ENCODE results near the gene IRAK4. TPM values are rescaled to one million over a fixed set of nuclear protein-coding genes. Genes with fewer than 3 reads are reported as not detected.

Gene IRAK4
- total RNA-seq, 2 experiments from 2014 or later: 17.3 to 28.9 TPM

DNA sequence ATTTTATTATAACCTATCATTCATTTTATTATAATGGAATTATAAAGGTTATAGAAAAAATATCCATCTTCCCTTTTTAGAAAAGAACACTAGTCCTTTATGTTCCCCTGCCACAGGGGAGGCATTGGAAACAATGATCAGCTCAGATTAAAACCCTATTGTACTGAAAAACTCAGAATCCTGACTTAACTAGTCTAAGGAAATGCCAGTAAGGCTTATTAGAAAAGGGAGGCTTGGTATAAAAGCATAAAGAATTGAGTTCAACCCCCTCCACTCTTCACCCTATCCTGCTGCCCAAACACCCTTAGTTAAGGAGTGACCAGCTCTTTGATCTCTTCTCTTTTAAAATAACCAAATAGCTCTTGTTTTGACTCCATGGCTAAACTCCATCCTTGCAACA lies 36.1 kb upstream of the IRAK4 start:
- Histone ChIP-seq H3K4me2 (ENCODE audit: low read length) (no peak overlapping the region), H3K4me3 (ENCODE audit: low read depth, low read length, poor library complexity, severe bottlenecking) (no peak overlapping the region), H3K9me2 (ENCODE audit: insufficient read depth, low read length) (no peaks in the 10 kb centered on the region), H3K36me3 (ENCODE audit: insufficient read depth, low read length) (peaks cover 16% of the 10 kb centered on the region), H2AFZ (ENCODE audit: low read length) (no peak overlapping the region), H3K4me1 (ENCODE audit: insufficient read depth, low read length, poor library complexity, severe bottlenecking) (no peaks in the 10 kb centered on the region), H3K79me2 (ENCODE audit: insufficient read depth, low read depth, low read length) (no peaks in the 10 kb centered on the region), H3K27ac (ENCODE audit: low read depth, low read length, poor library complexity, severe bottlenecking) (no peak overlapping the region), H4K20me1 (ENCODE audit: insufficient read depth, low read length) (no peaks in the 10 kb centered on the region), H3K9me3 (ENCODE audit: low read length) (no peaks in the 10 kb centered on the region)
- POLR2A ChIA-PET: interaction anchor here (0.7 kb wide), 1 partner anchor 424 kb away, joined by 3 read pairs; no protein-coding TSS in a partner anchor
- CTCF ChIA-PET (ENCODE audit: unreplicated experiment): no interaction called here
- no peak for DNase-seq (ENCODE audit: low spot score)
- intact Hi-C loops (cut with micrococcal nuclease; ENCODE audit: unreplicated experiment): no loop called here
- no peak for TF ChIP-seq EZH2phosphoT487 (IDR thresholded peaks at IDR 0.05; ENCODE audit: borderline replicate concordance, low read depth, low read length)
- TF ChIP-seq, protein P1, sequence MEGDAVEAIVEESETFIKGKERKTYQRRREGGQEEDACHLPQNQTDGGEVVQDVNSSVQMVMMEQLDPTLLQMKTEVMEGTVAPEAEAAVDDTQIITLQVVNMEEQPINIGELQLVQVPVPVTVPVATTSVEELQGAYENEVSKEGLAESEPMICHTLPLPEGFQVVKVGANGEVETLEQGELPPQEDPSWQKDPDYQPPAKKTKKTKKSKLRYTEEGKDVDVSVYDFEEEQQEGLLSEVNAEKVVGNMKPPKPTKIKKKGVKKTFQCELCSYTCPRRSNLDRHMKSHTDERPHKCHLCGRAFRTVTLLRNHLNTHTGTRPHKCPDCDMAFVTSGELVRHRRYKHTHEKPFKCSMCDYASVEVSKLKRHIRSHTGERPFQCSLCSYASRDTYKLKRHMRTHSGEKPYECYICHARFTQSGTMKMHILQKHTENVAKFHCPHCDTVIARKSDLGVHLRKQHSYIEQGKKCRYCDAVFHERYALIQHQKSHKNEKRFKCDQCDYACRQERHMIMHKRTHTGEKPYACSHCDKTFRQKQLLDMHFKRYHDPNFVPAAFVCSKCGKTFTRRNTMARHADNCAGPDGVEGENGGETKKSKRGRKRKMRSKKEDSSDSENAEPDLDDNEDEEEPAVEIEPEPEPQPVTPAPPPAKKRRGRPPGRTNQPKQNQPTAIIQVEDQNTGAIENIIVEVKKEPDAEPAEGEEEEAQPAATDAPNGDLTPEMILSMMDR (conservative IDR thresholded peaks at IDR 0.05; ENCODE audit: low read length): no peak
- no TSS peak for BruUV-seq (replicated peaks)

DNA sequence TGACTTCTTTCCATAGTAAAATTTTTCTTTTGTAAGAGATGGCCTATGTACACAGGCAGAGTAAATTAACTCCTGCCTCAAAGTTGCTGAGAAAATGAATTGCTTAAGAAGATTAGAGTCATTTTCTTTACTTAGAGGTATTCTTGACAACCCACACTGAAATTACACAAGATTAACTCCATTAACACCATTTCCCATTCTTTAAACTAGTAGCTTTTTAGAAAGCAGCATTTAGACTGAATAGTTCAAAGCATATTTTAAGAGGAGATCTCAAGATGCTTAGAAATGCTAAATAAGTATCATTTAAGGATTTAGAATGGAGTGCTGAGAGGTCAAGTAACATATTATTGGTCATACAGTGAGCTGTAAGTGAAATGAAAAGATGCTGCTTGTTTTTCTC lies 35.6 kb upstream of the IRAK4 start:
- peaks cover 17% of the 10 kb centered on the region for H3K36me3 ChIP-seq (ENCODE audit: insufficient read depth, low read length)
- no peak for DNase-seq (ENCODE audit: low spot score)
- no peaks in the 10 kb centered on the region for H3K4me1 ChIP-seq (ENCODE audit: insufficient read depth, low read length, poor library complexity, severe bottlenecking)
- no peaks in the 10 kb centered on the region for H3K9me2 ChIP-seq (ENCODE audit: insufficient read depth, low read length)
- H2AFZ ChIP-seq (ENCODE audit: low read length): no peak overlapping the region
- intact Hi-C loops (cut with micrococcal nuclease; ENCODE audit: unreplicated experiment): no loop called here
- H3K4me2 ChIP-seq (ENCODE audit: low read length): no peak overlapping the region
- no TSS peak for BruUV-seq (replicated peaks)
- CTCF ChIA-PET (ENCODE audit: unreplicated experiment): no interaction called here
- H4K20me1 ChIP-seq (ENCODE audit: insufficient read depth, low read length): no peaks in the 10 kb centered on the region
- TF ChIP-seq EZH2phosphoT487 (IDR thresholded peaks at IDR 0.05; ENCODE audit: borderline replicate concordance, low read depth, low read length): no peak
- TF ChIP-seq, protein P1 (conservative IDR thresholded peaks at IDR 0.05; ENCODE audit: low read length): no peak
- no peak overlapping the region for H3K4me3 ChIP-seq (ENCODE audit: low read depth, low read length, poor library complexity, severe bottlenecking)
- no peak overlapping the region for H3K27ac ChIP-seq (ENCODE audit: low read depth, low read length, poor library complexity, severe bottlenecking)
- POLR2A ChIA-PET: no interaction called here
- H3K9me3 ChIP-seq (ENCODE audit: low read length): no peaks in the 10 kb centered on the region
- no peaks in the 10 kb centered on the region for H3K79me2 ChIP-seq (ENCODE audit: insufficient read depth, low read depth, low read length)

DNA sequence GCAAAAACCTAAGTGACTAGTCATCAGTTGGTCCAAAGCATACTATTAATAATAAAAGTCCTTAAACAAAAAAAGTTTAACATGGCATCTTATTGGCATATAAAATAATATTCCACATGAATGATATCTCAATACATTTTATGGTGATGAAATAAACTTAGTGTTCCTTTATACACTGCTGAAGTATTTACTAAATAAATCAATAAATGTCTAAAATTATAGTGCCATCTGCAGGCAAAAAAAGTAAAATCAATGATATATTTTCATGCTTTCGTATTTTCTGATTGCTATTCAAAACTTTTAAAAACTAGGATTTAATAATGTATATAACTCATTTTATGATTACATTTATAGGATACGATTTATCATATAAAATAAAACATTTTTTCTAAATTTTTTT lies 30.6 kb upstream of the IRAK4 start:
- intact Hi-C loops (cut with micrococcal nuclease; ENCODE audit: unreplicated experiment): no loop called here

More for the DNA sequence above, 30.6 kb upstream of the IRAK4 start:
- H3K27ac ChIP-seq (ENCODE audit: low read depth, low read length, poor library complexity, severe bottlenecking): no peak overlapping the region
- no peaks in the 10 kb centered on the region for H3K9me3 ChIP-seq (ENCODE audit: low read length)
- peaks cover 59% of the 10 kb centered on the region for H3K36me3 ChIP-seq (ENCODE audit: insufficient read depth, low read length)
- no TSS peak for BruUV-seq (replicated peaks)
- DNase-seq (ENCODE audit: low spot score): no peak
- CTCF ChIA-PET (ENCODE audit: unreplicated experiment): no interaction called here
- H3K79me2 ChIP-seq (ENCODE audit: insufficient read depth, low read depth, low read length): no peaks in the 10 kb centered on the region
- no peaks in the 10 kb centered on the region for H3K9me2 ChIP-seq (ENCODE audit: insufficient read depth, low read length)
- H3K4me3 ChIP-seq (ENCODE audit: low read depth, low read length, poor library complexity, severe bottlenecking): no peak overlapping the region
- TF ChIP-seq, protein P1 (conservative IDR thresholded peaks at IDR 0.05; ENCODE audit: low read length): peak; percentile 76
- TF ChIP-seq EZH2phosphoT487 (IDR thresholded peaks at IDR 0.05; ENCODE audit: borderline replicate concordance, low read depth, low read length): no peak
- POLR2A ChIA-PET: no interaction called here
- H4K20me1 ChIP-seq (ENCODE audit: insufficient read depth, low read length): no peaks in the 10 kb centered on the region
- H3K4me1 ChIP-seq (ENCODE audit: insufficient read depth, low read length, poor library complexity, severe bottlenecking): no peaks in the 10 kb centered on the region
- H3K4me2 ChIP-seq (ENCODE audit: low read length): no peak overlapping the region
- no peak overlapping the region for H2AFZ ChIP-seq (ENCODE audit: low read length)

All from OCI-LY7 (cell line).